ENCODE measurements around the gene TNS3. TPM values are rescaled to one million over a fixed set of nuclear protein-coding genes. Genes with fewer than 3 reads are reported as not detected.

The TNS3 gene
- total RNA-seq, 1 donor from 2014 or later, result 426 TPM

DNA sequence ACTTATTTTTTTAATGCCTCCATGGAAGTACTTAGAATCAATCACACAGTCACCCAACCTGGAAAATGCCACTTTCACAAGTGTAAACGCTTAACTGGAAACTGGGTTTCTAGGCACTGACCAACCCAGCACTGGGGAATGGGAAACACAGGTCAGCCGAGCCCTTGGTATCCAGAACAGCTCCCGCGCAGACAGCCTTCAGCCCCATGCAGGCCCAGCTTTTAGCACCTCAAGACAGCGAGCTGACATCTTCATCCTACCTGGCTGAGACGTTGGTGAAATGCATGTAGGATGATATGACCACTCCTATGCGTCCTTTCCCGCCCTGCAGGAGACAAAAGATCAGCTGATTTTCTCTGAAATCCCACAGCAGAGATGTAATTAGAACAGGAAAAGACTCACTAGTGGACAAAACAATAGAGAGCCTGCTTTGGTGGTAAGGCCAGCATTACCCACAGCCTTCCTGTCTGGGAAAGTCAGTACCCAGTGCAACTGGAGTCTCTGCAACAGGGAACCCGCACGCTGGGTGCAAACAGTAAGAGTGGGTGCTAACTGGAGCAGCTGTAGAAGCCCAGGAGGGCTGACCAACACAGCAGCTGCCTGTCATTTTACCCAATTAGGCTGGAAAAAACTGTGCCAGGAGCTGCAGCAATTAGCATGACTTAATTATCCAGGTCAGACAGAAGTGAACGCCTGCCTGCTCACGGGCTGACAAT, 153.7 kb downstream of the TNS3 start:
- no peaks in the 10 kb centered on the region for H3K27me3 Mint-ChIP-seq (ENCODE audit: low read depth)
- H3K27ac Mint-ChIP-seq (ENCODE audit: unreplicated experiment), result peak overlapping the region; percentile 84
- H3K4me3 Mint-ChIP-seq (ENCODE audit: unreplicated experiment), result no peak overlapping the region
- peaks cover 35% of the 10 kb centered on the region for H3K36me3 Mint-ChIP-seq (ENCODE audit: low read depth)
- H3K9me3 Mint-ChIP-seq (ENCODE audit: low read depth), result no peaks in the 10 kb centered on the region
- peaks cover 57% of the 10 kb centered on the region for H3K4me1 Mint-ChIP-seq (ENCODE audit: low read depth)
- TF ChIP-seq, protein P1, sequence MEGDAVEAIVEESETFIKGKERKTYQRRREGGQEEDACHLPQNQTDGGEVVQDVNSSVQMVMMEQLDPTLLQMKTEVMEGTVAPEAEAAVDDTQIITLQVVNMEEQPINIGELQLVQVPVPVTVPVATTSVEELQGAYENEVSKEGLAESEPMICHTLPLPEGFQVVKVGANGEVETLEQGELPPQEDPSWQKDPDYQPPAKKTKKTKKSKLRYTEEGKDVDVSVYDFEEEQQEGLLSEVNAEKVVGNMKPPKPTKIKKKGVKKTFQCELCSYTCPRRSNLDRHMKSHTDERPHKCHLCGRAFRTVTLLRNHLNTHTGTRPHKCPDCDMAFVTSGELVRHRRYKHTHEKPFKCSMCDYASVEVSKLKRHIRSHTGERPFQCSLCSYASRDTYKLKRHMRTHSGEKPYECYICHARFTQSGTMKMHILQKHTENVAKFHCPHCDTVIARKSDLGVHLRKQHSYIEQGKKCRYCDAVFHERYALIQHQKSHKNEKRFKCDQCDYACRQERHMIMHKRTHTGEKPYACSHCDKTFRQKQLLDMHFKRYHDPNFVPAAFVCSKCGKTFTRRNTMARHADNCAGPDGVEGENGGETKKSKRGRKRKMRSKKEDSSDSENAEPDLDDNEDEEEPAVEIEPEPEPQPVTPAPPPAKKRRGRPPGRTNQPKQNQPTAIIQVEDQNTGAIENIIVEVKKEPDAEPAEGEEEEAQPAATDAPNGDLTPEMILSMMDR (IDR thresholded peaks at IDR 0.05), result no peak
- peak; percentile 57 for DNase-seq (ENCODE audit: low spot score)

- H3K27ac Mint-ChIP-seq (ENCODE audit: unreplicated experiment), result peak overlapping the region; percentile 24
- no peak overlapping the region for H3K4me3 Mint-ChIP-seq (ENCODE audit: unreplicated experiment)
- DNase-seq (ENCODE audit: low spot score), result no peak
- no peaks in the 10 kb centered on the region for H3K9me3 Mint-ChIP-seq (ENCODE audit: low read depth)
- H3K4me1 Mint-ChIP-seq (ENCODE audit: low read depth), result peaks cover 61% of the 10 kb centered on the region
- H3K36me3 Mint-ChIP-seq (ENCODE audit: low read depth), result peaks cover 40% of the 10 kb centered on the region
- H3K27me3 Mint-ChIP-seq (ENCODE audit: low read depth), result no peaks in the 10 kb centered on the region
- TF ChIP-seq, protein P1 (IDR thresholded peaks at IDR 0.05), result no peak
Observed at GRCh38 chr7:47427051-47427643, 154.8 kb downstream of the TNS3 start.

GRCh38 chr7:47424523-47424922, 157.4 kb downstream of the TNS3 start:
- Mint-ChIP-seq H3K27ac (ENCODE audit: unreplicated experiment) (no peak overlapping the region), H3K4me1 (ENCODE audit: low read depth) (peaks cover 64% of the 10 kb centered on the region), H3K36me3 (ENCODE audit: low read depth) (peaks cover 59% of the 10 kb centered on the region), H3K9me3 (ENCODE audit: low read depth) (no peaks in the 10 kb centered on the region), H3K4me3 (ENCODE audit: unreplicated experiment) (no peak overlapping the region), H3K27me3 (ENCODE audit: low read depth) (no peaks in the 10 kb centered on the region)
- TF ChIP-seq, protein P1 (IDR thresholded peaks at IDR 0.05), result no peak
- peak; percentile 42 for DNase-seq (ENCODE audit: low spot score)

DNA sequence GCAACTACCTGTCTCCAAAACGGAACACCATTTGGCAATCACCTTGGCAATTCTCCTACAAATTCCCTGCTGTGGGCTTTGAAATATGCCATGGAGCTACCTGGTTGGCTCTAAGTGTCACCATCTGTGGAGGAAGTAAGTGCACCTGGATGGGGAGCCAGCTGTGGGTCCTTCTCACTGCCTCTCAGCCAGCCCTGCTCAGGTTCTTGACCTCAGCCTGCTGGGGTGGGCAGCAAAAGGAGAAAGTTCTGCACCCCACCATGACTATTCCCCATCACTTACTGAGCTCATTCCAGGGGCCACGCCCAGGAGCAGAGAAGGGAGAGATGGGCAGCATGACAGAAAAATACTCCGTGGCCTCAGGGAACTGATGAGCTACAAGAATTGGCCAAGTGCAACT, 158.7 kb downstream of the TNS3 start:
- H3K27me3 Mint-ChIP-seq (ENCODE audit: low read depth), result no peaks in the 10 kb centered on the region
- H3K27ac Mint-ChIP-seq (ENCODE audit: unreplicated experiment), result peak overlapping the region; percentile 41
- DNase-seq (ENCODE audit: low spot score), result no peak
- no peaks in the 10 kb centered on the region for H3K9me3 Mint-ChIP-seq (ENCODE audit: low read depth)
- peaks cover 65% of the 10 kb centered on the region for H3K36me3 Mint-ChIP-seq (ENCODE audit: low read depth)
- TF ChIP-seq, protein P1 (IDR thresholded peaks at IDR 0.05), result no peak
- no peak overlapping the region for H3K4me3 Mint-ChIP-seq (ENCODE audit: unreplicated experiment)
- peaks cover 68% of the 10 kb centered on the region for H3K4me1 Mint-ChIP-seq (ENCODE audit: low read depth)

- Mint-ChIP-seq H3K27ac (ENCODE audit: unreplicated experiment) (peak overlapping the region; percentile 63), H3K27me3 (ENCODE audit: low read depth) (no peaks in the 10 kb centered on the region), H3K9me3 (ENCODE audit: low read depth) (no peaks in the 10 kb centered on the region), H3K4me1 (ENCODE audit: low read depth) (peaks cover 67% of the 10 kb centered on the region), H3K36me3 (ENCODE audit: low read depth) (peaks cover 65% of the 10 kb centered on the region), H3K4me3 (ENCODE audit: unreplicated experiment) (no peak overlapping the region)
- DNase-seq (ENCODE audit: low spot score), result no peak
- TF ChIP-seq, protein P1 (IDR thresholded peaks at IDR 0.05), result no peak
Observed at GRCh38 chr7:47422611-47423010, 159.3 kb downstream of the TNS3 start.

Measured in chondrocyte (in vitro differentiated cells).